Measurements from ENCODE around the gene CALR3. TPM values are rescaled to one million over a fixed set of nuclear protein-coding genes. Genes with fewer than 3 reads are reported as not detected.
"Not testable (repeated sequence)": the region's sequence is repeated elsewhere in the genome, so short reads cannot be mapped to it uniquely, and the experiment has no call there.

The CALR3 gene
- polyA plus RNA-seq (2012; ENCODE audit: missing spikeins): not detected

GRCh38 chr19:16495982-16496612, at the start of gene CALR3, which contains the start of gene C19orf44:
TSS of gene CALR3 (minus strand) at chr19:16496167. CDS start at chr19:16496129, 38 bp downstream.
TSS of gene C19orf44 (plus strand) at chr19:16496394. CDS start at chr19:16500793, 4,399 bp downstream.
- DNase-seq (ENCODE audit: insufficient read length) (peak; percentile 90), FAIRE-seq (peak; percentile 96)
- TF ChIP-seq POLR2AphosphoS5 (IDR thresholded peaks at IDR 0.05; ENCODE audit: low read depth, low read length): peak; percentile 67; the same call in 1 of the 2 replicates
- TF ChIP-seq POLR2A (IDR thresholded peaks at IDR 0.05; ENCODE audit: low read depth, low read length): peak; percentile 74
- TF ChIP-seq TAF1 (IDR thresholded peaks at IDR 0.05; ENCODE audit: borderline replicate concordance, low read depth, low read length): 0 out of 2 replicates have a peak, but pooled peaks have one; percentile 20

- TF ChIP-seq POLR2A (IDR thresholded peaks at IDR 0.05; ENCODE audit: low read depth, low read length) (no peak), POLR2AphosphoS5 (IDR thresholded peaks at IDR 0.05; ENCODE audit: low read depth, low read length) (no peak), TAF1 (IDR thresholded peaks at IDR 0.05; ENCODE audit: borderline replicate concordance, low read depth, low read length) (no peak)
- no peak for FAIRE-seq
- no peak for DNase-seq (ENCODE audit: insufficient read length)
These were observed 48.7 kb upstream of the CALR3 start for GRCh38 chr19:16544473-16545231.

GRCh38 chr19:16543734-16544133, 47.8 kb upstream of the CALR3 start:
- FAIRE-seq; DNase-seq (ENCODE audit: insufficient read length): not testable (repeated sequence)

DNA sequence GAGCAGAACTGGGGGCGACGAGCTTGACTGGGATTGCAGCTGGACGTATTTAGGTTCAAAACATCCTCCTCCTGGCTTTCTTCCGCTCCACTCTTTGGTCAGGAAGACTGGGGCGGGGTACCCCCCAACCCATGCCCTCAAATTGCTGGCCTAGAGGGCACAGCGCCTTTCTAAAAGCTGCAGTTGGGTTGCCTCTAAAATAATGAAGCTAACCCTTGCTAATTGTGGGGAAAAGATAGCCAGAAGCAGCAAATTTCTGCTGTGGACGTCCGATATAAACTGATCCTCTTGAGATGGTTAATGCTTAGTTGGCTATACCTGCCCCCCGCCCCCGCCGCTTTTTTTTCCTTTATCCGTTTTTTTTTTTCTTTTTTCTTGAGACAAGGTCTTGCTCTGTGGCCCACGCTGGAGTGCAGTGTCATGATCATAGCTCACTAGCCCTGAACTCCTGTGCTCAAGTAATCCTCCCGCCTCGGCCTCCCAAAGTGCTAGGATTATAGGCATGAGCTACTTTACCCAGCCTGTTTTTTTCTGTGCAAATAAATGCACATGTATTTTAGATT, 47.0 kb upstream of the CALR3 start:
- DNase-seq (ENCODE audit: insufficient read length) (no peak), FAIRE-seq (no peak)
- TF ChIP-seq POLR2AphosphoS5 (IDR thresholded peaks at IDR 0.05; ENCODE audit: low read depth, low read length) (no peak), POLR2A (IDR thresholded peaks at IDR 0.05; ENCODE audit: low read depth, low read length) (no peak), TAF1 (IDR thresholded peaks at IDR 0.05; ENCODE audit: borderline replicate concordance, low read depth, low read length) (no peak)

- FAIRE-seq (peak; percentile 88), DNase-seq (ENCODE audit: insufficient read length) (peak; percentile 85)
- peak; percentile 84 for TF ChIP-seq TAF1 (IDR thresholded peaks at IDR 0.05; ENCODE audit: borderline replicate concordance, low read depth, low read length)
- TF ChIP-seq POLR2AphosphoS5 (IDR thresholded peaks at IDR 0.05; ENCODE audit: low read depth, low read length): peak; percentile 84
- peak; percentile 86 for TF ChIP-seq POLR2A (IDR thresholded peaks at IDR 0.05; ENCODE audit: low read depth, low read length)
These were observed 46.3 kb upstream of the CALR3 start, which contains the start of gene CHERP for GRCh38 chr19:16542045-16542909. TSS of gene CHERP (minus strand) at chr19:16542437. CDS start at chr19:16542378, 59 bp downstream.

- TF ChIP-seq POLR2AphosphoS5 (IDR thresholded peaks at IDR 0.05; ENCODE audit: low read depth, low read length) (no peak), POLR2A (IDR thresholded peaks at IDR 0.05; ENCODE audit: low read depth, low read length) (no peak), TAF1 (IDR thresholded peaks at IDR 0.05; ENCODE audit: borderline replicate concordance, low read depth, low read length) (no peak)
- DNase-seq (ENCODE audit: insufficient read length) (no peak), FAIRE-seq (no peak)
These were observed 45.6 kb upstream of the CALR3 start for GRCh38 chr19:16541526-16542044.

GRCh38 chr19:16540948-16541347, 45.0 kb upstream of the CALR3 start:
- TF ChIP-seq TAF1 (IDR thresholded peaks at IDR 0.05; ENCODE audit: borderline replicate concordance, low read depth, low read length) (no peak), POLR2A (IDR thresholded peaks at IDR 0.05; ENCODE audit: low read depth, low read length) (no peak), POLR2AphosphoS5 (IDR thresholded peaks at IDR 0.05; ENCODE audit: low read depth, low read length) (no peak)
- FAIRE-seq (no peak), DNase-seq (ENCODE audit: insufficient read length) (no peak)

DNA sequence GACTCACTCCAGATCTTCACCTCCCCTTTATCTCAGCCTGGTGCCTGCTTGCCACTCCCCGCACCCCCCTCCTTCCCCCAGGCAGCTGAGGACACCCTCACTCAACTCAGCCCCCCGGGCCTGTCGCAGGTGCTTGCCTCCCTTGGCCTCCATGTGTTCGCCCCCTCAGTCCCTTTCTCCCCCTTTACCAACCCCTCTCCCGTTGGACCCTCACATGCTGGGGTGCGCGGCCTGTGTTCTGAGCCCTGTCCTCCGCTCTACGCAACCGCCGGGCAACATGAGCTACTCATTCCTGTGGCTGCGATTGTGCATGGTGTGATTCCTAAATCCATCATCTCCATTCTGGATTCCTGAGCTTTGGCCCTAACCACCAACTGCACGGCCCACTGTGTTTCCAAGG, 41.1 kb upstream of the CALR3 start:
- FAIRE-seq: no peak
- no peak for DNase-seq (ENCODE audit: insufficient read length)
- TF ChIP-seq POLR2AphosphoS5 (IDR thresholded peaks at IDR 0.05; ENCODE audit: low read depth, low read length): no peak
- TF ChIP-seq POLR2A (IDR thresholded peaks at IDR 0.05; ENCODE audit: low read depth, low read length): no peak
- no peak for TF ChIP-seq TAF1 (IDR thresholded peaks at IDR 0.05; ENCODE audit: borderline replicate concordance, low read depth, low read length)

- FAIRE-seq (no peak), DNase-seq (ENCODE audit: insufficient read length) (no peak)
- TF ChIP-seq POLR2AphosphoS5 (IDR thresholded peaks at IDR 0.05; ENCODE audit: low read depth, low read length) (no peak), POLR2A (IDR thresholded peaks at IDR 0.05; ENCODE audit: low read depth, low read length) (no peak), TAF1 (IDR thresholded peaks at IDR 0.05; ENCODE audit: borderline replicate concordance, low read depth, low read length) (no peak)
These were observed 40.2 kb upstream of the CALR3 start for GRCh38 chr19:16536130-16536529.

GRCh38 chr19:16535381-16535780, 39.4 kb upstream of the CALR3 start:
- DNase-seq (ENCODE audit: insufficient read length) (no peak), FAIRE-seq (no peak)
- TF ChIP-seq POLR2A (IDR thresholded peaks at IDR 0.05; ENCODE audit: low read depth, low read length): no peak
- no peak for TF ChIP-seq TAF1 (IDR thresholded peaks at IDR 0.05; ENCODE audit: borderline replicate concordance, low read depth, low read length)
- TF ChIP-seq POLR2AphosphoS5 (IDR thresholded peaks at IDR 0.05; ENCODE audit: low read depth, low read length): no peak
